Measurements from ENCODE around the gene KRT83. TPM values are rescaled to one million over a fixed set of nuclear protein-coding genes. Genes with fewer than 3 reads are reported as not detected.
"Not testable (repeated sequence)": the region's sequence is repeated elsewhere in the genome, so short reads cannot be mapped to it uniquely, and the experiment has no call there.

Gene KRT83
- total RNA-seq, 1 experiment from 2014 or later: 1.7 TPM

GRCh38 chr12:52354200-52354599 is 33.0 kb upstream of the KRT83 start:
- DNase-seq (ENCODE audit: extremely low read depth, low read depth): no peak

DNA sequence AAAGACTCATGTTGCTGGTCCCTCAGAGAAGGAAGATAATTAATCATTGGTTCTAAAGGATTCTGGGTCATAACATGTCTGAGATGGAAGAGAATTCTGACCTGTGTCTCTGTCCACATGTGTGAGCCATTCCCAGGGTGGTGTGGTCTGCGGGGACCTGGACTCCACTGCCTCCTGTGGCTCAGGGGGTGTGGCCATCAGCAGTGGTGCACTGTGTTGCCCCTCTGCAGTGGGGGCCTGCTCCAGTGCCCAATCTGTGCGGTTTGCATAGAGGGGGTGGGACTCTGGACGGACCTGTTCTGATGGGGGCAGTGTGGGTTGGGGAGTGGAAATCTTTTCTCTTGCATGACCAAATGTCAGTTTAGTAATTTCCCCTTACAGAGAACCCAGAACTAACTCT is 32.6 kb upstream of the KRT83 start:
- DNase-seq (ENCODE audit: extremely low read depth, low read depth): no peak

- no peak for DNase-seq (ENCODE audit: extremely low read depth, low read depth)
Observed at GRCh38 chr12:52352951-52353350, 31.8 kb upstream of the KRT83 start.

DNA sequence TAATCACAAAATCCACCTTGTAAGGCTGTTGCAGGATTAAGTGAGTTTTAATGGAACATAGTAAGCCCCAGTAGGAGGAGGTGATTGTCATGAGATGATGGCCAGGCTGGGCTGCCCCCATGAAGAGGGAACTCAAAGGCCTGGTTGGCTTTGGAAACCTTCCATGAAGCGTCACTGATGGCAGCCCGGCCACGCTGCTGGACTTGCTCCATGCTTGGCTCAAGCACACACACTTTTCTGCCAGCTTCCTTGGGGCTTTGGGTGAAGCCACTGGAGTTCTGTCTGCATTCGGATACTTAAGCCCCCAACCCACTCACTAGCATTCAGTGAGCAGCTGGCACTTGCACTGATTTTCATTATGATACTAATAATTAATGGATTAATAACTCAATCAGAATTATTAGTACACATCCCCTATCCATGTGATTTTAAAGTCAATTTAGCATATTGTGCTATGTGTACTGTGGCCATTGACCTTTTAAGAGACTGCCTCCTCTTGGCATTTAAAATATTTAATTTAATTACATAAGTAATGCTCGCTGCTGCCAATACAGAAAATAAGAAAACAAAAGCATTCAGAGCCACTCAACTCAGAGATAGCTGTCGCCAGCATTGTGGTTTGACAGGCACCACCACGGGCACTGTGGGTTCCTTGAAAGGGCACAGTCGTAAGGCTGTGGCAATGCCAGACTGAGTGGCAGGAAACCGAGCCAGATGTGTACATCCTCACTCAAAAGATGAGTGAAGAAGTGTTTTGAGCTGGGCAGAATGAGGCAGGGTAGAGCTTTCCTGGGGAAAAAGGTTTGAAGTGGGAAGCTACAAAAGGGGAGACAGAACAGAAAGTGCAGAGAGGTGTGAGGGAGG is 30.2 kb upstream of the KRT83 start:
- DNase-seq (ENCODE audit: extremely low read depth, low read depth): no peak

DNA sequence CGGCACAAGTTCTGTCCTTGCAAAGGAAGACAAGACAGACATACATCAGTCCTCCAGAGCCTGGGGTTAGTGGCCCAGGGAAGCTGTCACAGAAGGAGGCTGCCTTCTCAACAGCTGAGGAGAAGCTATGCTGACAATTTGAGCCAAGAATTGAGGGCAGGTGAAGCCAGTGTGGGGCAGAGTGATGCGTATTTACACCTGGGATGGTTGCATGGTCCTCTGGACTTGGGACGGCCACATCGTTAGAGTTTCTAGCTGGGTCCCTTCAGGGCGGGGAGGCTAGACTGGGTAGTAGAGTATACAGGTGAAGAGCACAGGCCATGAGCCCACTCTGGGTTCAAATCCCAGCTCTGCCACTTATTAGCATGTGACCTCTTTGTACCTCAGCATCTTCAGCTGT is 29.6 kb upstream of the KRT83 start:
- DNase-seq (ENCODE audit: extremely low read depth, low read depth): no peak

DNA sequence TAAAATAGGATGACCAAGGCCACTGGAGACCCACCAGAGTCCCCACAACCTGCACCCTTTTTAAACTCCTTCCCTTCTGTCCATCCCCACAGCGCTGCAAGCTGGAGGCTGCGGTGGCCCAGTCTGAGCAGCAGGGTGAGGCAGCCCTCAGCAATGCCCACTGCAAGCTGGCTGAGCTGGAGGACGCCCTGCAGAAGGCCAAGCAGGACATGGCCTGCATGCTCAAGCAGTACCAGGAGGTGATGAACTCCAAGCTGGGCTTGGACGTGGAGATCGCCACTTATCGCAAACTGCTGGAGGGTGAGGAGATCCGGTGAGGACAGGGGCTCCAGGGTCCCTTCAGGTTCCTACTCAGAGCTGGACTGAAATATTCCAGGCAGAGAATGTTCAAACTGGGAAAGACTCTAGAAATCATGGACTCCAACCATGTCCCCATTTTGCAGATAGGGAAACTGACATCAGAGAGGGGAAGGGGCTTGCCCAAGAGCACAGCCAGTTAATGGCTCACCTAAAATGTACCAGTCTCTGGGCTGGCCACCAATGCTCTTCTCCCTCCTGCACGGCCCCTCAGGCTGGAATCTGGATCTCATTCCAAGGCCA is 28.9 kb upstream of the KRT83 start:
- no peak for DNase-seq (ENCODE audit: extremely low read depth, low read depth)

DNA sequence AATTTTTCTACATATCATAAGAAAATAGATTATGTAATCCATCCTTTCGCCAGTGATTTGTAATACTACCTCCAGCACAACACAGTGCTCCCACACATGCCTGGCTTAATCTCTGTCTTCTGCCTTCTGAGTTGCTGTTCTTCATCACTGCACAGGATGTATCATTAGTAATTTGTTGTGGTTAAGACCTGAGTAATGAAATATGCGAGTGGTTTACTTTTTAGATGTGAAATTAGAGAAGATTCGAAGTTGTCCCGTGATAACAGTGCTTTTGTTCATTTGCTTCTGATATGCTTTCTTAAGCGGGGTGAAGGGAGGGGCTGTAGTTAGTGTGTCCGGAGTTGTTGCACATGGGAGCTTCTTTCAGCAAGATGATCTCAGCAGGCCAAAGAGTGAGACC is 28.0 kb upstream of the KRT83 start:
- DNase-seq (ENCODE audit: extremely low read depth, low read depth): no peak

DNA sequence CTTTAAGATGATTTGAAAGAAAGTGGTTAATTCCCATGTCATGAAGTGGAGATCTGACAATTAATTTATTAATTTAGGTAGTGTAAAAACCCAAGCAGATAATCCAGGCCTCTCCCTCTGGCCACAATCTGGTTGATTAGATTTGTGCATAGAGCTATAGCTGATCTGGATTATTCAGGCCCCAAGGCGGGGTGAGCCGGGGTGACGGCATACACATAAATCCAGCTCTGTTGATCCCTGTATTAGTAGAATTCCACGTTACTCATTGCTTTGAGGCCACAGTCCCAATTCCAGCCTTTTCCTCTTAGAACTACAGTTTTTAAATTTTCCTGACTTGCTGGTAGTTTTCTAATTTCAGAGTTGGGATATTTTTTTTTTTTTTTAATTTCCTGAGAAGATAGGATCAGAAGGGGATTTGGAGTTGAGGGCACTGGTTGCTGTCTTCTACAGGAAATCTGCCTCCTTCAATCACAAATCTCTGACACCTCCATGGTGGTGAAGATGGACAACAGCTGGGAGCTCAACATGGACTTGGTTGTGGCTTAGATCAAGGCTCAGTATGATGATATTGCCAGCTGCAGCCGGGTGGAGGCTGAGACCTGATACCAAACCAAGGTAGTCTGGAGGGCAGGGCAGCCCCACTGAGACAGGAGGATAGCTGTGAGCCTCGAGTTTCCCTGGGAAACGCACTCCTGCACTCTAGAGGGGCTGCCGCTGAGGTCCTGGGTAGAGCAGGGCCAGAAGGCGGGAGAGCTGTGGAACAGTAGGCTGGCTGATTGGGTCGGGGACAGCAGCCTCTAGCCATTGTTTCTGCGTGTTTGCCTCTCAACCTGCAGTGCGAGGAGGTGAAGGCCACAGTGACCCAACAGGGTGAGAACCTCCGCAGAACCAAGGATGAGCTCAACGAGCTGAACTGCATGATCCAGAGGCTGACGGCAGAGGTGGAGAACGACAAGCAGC is 26.6 kb upstream of the KRT83 start:
- DNase-seq (ENCODE audit: extremely low read depth, low read depth): no peak

GRCh38 chr12:52347016-52347415 is 25.8 kb upstream of the KRT83 start:
- no peak for DNase-seq (ENCODE audit: extremely low read depth, low read depth)

- no peak for DNase-seq (ENCODE audit: extremely low read depth, low read depth)
Observed at GRCh38 chr12:52346593-52346992, 25.4 kb upstream of the KRT83 start.

DNA sequence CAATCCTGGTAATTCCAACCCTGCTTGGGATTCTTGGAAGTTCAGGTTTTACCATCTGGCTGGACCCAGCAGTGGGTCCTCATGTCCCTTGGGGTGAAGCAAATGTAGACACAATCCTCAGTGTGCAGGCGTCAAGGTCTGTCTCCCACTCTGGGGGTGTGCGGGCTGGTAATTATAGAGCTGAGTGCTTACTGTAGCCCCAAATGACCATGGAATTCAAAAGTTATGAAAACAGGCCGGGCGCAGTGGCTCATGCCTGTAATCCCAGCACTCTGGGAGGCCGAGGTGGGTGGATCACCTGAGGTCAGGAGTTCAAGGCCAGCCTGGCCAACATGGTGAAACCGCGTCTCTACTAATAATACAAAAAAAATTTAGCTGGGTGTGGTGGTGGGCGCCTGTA is 23.8 kb upstream of the KRT83 start:
- not testable (repeated sequence) for DNase-seq (ENCODE audit: extremely low read depth, low read depth)

GRCh38 chr12:52344111-52344510 is 22.9 kb upstream of the KRT83 start:
- DNase-seq (ENCODE audit: extremely low read depth, low read depth): no peak

DNA sequence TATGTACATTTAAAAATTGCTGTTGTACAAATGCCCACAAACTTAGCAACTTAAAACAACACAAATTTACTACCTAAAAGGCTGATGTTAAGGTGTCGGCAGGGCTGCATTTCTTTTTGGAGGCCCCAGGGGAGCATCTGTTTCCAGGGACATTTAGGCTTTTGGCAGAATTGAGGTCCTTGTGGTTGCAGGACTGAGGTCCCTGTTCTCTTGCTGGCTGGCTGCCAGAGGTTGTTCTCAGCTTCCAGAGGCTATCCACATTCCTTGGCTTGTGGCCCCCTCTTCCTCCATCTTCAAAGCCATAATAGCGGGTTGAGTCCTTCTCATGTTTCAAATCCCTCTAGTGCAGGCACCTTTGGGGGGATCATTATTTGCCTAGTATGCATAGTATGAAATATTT is 22.4 kb upstream of the KRT83 start:
- DNase-seq (ENCODE audit: extremely low read depth, low read depth): no peak

DNA sequence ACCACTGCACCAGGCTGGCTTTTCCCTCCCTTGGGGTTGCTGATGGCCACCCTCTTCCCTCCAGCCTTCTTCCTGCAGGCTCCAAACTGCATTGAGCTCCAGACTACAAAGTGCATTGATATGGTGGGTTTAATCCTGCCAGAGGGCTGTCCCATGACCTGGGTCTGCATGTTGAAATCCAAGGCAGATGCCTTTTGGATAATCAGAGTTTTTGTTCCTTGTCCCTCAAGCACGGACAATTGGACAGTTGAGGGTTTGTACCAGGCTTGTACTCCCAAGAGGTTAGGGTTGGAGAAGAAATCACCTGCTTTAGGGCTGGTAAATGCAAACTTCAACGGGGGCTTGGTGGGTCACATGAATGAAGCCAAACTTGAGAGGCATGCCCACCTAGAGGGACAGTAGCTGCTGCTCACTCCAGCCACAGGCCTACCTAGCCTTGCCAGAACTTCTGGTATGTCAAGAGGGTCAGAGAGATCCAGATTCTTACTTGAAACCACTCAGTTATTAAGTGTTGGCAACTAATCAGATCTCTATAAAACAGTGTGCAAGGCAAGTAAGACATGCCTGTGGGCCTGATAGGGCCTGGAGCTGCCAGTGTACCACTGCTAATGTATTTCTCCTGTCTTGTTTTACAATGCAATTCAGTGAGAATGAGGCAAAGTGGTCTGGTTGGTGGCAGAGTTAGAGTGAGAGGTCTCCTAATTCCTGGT is 21.7 kb upstream of the KRT83 start:
- no peak for DNase-seq (ENCODE audit: extremely low read depth, low read depth)

GRCh38 chr12:52341066-52341580 is 19.9 kb upstream of the KRT83 start:
- DNase-seq (ENCODE audit: extremely low read depth, low read depth): no peak

DNA sequence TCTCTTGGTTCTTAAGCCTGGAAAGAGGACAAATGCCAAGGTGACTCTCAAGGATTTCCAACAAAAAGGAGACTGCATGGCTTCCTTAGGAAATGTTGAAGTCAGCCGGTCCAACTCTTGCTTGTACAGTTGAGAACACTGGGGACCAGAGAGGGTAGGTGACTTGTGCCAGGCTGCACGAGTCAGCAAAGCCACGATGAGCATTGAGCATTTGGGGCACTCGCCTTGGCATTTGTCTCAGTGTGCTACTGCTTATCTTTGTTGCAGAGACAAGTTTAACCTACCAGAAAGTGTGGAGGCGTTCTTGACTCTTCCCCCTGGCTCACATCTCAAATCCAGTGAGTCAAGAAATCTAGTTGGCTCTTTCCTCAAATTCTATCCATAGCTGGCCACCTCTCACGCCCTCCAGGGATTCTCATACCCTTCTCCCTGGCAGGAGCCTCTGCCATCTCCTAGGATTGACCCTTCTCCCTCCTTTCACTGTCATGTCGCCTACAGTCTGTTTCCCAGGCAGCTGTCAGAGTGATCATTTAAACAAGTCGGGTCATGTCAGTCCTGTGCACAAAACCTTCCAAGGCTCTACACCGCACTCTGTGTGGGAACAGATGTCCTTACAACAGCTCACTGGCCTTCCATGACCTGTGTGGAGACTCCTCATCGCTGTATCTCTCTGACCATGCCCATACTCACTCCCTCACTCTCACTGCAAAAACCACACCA is 17.2 kb upstream of the KRT83 start:
- no peak for DNase-seq (ENCODE audit: extremely low read depth, low read depth)

- DNase-seq (ENCODE audit: extremely low read depth, low read depth): no peak
Observed at GRCh38 chr12:52337054-52337453, 15.9 kb upstream of the KRT83 start.

DNA sequence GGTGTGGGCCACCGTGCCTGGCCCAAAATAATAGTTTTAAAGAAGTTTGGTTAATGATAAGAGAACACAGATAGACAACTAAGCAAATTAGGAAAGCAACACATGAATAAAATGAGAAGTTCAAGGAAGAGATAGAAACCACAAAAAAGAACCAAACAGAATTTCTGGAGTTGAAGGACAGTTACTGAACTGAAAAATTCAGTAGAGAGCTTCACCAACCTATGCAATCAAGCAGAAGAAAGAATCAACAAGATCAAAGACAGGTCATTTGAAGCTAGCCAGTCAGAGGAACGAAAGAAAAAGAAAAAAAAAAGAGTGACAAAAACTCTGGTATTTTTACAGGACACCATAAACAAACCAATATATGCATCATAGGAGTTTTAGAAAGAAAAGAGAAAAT is 15.4 kb upstream of the KRT83 start:
- no peak for DNase-seq (ENCODE audit: extremely low read depth, low read depth)

DNA sequence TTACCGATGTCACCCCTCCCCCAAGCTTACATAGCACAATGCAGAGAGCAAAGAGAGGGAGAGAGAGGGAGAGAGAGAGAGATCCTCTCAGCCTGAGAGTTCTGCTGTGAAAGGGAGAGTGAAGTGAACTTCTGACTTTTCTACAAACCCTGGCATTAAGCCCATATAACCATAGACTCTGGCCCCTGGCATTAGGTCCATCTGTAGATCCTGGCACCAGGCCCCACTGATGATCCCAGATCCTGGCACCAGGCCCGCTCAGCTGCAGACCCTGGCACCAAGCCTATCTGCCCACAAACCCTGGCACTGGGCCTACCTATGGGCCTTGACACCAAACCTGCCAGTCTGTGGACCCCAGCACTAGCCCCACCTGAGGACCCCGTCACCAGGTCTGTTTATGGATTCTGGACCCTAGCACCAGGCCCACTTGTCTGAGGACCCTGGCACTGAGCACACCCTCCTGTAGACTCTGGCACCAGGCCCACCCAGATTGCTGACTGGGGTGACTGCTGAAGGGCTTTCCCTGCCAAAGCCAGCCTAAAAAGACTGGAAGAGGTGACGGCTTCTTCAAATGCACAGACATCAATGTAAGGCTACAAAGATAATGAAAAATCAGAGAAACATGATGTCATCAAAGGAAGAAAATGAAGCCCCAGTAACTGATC is 14.5 kb upstream of the KRT83 start:
- DNase-seq (ENCODE audit: extremely low read depth, low read depth): no peak
